AG09309 (cell line): ENCODE results near the gene ZNF879.

Source experiments
- DNase-seq: peaks from one replicate; pipeline ENCODE4 v3.0.0-alpha.2; 2010; ENCODE audit warnings: low read depth
- H3K4me3 ChIP-seq: 2 replicates; pipeline ENCODE4 v1.5.1; 2011; ENCODE audit warnings: mild to moderate bottlenecking, low read depth, low read length, moderate library complexity; ENCODE audit not compliant: control insufficient read depth
- TF ChIP-seq, protein P1 (sequence below): IDR thresholded peaks from 2 replicates; pipeline ENCODE4 v1.5.1; 2011; ENCODE audit warnings: mild to moderate bottlenecking, low read depth, low read length, inconsistent platforms; ENCODE audit not compliant: insufficient read depth, control insufficient read depth; ENCODE audit errors: missing control alignments

The ZNF879 gene

DNA sequence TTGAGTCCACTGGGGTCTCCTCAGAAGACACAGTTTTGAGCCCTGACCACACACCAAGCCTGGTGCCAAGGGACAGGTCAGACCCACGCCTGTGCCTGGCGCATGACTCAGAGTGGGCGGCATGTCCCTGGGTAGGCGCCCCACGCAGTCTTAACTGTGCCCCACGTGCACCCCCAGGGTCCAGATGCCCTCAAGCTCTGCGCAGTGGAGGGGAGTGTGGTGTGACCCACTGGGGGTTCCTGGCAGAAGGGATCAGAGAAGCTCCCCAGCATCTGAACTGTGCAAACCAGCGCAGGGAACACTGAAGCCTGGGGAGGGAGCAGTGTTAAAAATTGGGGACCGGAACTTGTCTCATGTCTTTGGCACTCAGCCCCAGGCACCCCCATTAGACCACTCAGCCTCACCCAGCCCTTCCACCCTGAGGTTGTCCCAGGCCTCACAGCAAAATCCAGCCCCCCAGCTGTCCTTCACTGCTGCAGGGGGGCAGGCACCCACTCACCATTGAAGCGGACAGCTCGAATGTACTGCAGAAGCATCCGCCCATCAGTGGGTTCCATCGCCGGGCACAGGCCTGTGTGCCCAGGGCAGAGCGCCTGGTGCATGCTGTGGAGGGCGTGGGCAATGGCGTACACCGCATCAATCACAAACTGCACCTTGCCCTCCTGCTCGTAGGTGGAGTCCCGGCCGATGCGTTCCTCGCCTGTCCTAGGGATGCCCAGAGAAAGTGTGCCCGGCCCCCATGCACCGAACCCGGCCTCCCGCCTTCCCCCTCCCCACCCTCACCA lies 35.0 kb upstream of the ZNF879 start:
- DNase-seq: no peak
- TF ChIP-seq, protein P1, sequence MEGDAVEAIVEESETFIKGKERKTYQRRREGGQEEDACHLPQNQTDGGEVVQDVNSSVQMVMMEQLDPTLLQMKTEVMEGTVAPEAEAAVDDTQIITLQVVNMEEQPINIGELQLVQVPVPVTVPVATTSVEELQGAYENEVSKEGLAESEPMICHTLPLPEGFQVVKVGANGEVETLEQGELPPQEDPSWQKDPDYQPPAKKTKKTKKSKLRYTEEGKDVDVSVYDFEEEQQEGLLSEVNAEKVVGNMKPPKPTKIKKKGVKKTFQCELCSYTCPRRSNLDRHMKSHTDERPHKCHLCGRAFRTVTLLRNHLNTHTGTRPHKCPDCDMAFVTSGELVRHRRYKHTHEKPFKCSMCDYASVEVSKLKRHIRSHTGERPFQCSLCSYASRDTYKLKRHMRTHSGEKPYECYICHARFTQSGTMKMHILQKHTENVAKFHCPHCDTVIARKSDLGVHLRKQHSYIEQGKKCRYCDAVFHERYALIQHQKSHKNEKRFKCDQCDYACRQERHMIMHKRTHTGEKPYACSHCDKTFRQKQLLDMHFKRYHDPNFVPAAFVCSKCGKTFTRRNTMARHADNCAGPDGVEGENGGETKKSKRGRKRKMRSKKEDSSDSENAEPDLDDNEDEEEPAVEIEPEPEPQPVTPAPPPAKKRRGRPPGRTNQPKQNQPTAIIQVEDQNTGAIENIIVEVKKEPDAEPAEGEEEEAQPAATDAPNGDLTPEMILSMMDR: no peak
- no peak overlapping the region for H3K4me3 ChIP-seq

GRCh38 chr5:178989311-178989710 lies 34.3 kb upstream of the ZNF879 start:
- TF ChIP-seq, protein P1: no peak
- DNase-seq: no peak
- H3K4me3 ChIP-seq: no peak overlapping the region

DNA sequence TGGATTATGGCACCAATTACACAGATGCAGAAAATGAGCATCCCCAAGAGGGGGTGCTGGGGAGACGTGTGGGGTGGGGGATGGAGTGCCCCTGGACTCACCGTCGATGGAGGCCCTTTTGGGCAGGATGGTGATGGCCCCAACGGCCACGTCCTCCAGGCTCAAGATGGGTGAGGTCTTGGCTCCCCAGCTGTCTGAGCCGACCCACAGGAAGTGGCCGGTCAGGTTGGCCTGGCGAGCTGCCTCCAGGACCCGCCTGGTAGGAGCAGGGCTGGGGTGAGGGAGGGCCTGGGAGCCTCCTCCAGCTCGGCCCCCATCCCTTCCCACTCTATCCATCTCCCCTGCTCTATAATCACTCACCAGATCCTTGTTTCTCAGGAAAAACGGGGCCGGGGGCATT lies 33.1 kb upstream of the ZNF879 start:
- no peak overlapping the region for H3K4me3 ChIP-seq
- TF ChIP-seq, protein P1: no peak
- DNase-seq: no peak

DNA sequence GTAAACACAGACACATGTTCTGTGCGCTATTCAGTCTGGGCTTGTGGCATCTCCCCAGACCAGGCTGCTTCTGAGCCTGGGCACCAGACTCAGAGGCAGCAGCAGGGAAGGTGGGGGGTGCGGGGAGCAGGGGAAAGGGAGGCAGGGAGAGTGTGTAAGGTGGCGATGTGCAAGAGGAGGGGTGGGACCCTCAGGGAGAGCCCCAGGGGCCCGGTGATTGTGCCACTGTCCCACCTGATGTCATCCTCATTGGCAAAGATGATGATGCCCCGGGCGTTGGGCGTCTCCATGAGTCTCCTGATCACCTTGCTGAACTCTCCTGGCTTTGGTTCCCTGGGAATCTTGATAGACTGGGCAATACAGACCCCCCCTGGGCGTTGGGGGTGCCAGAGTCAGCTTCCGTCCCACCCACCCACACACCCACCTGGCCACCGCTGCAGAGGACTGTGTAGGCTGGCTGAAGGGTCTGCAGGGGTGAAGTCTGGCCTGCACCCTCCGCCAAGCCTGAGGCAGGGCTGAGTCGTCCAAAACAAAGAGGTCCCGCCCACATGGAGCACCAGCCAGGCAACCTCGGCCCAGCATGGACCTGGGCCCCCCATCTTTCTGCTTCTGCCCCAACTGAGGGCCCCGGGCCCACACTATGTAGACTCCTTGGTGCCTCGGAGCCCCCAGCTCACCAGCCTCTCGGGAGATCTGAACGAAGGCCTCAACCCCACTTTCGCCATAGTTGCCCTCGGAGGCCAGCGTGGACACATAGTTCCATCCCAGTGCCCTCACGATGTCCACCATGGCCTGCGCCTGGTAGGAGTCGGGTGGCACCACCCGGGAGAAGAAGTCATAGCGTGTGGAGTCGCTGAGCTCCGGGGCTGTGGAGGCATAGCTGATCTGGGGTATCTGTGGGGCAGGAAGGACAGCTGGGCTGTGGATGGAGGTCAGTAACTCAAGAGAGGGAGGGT lies 32.1 kb upstream of the ZNF879 start:
- DNase-seq: no peak
- TF ChIP-seq, protein P1: no peak
- no peak overlapping the region for H3K4me3 ChIP-seq

- DNase-seq: no peak
- H3K4me3 ChIP-seq: no peak overlapping the region
- TF ChIP-seq, protein P1: no peak
Measured at GRCh38 chr5:178992291-178992895, 31.2 kb upstream of the ZNF879 start.

- DNase-seq: no peak
- no peak overlapping the region for H3K4me3 ChIP-seq
- TF ChIP-seq, protein P1: no peak
Measured at GRCh38 chr5:178993236-178993765, 30.3 kb upstream of the ZNF879 start.
